DND-41 (cell line): ENCODE data around the gene RAF1.
"Not testable (repeated sequence)": the region's sequence is repeated elsewhere in the genome, so short reads cannot be mapped to it uniquely, and the experiment has no call there.

Source experiments
- ATAC-seq: fragments of 200-7000 bp; cut with Tn5 transposase; 3 replicates; pipeline ENCODE4 v1.9.1; 2021; ENCODE audit warnings: low read depth; ENCODE audit not compliant: insufficient read depth
- DNase-seq: peaks from one replicate; pipeline ENCODE4 v3.0.0-alpha.2; 2020
- H2AFZ ChIP-seq: 2 replicates; pipeline ENCODE4 v1.6.0; 2012; ENCODE audit warnings: low read depth, low read length
- H3K27ac ChIP-seq: 2 replicates; pipeline ENCODE4 v1.5.1; 2012; ENCODE audit warnings: low read length, inconsistent platforms
- H3K27me3 ChIP-seq: fragments of 200-600 bp; sonication (generic); 2 replicates; pipeline ENCODE4 v1.6.0; 2012; ENCODE audit warnings: low read length, mild to moderate bottlenecking, inconsistent platforms; ENCODE audit not compliant: insufficient read depth, poor library complexity
- H3K36me3 ChIP-seq: 2 replicates; pipeline ENCODE4 v1.5.1; 2012; ENCODE audit warnings: low read length, inconsistent platforms; ENCODE audit not compliant: insufficient read depth
- H3K4me1 ChIP-seq: 2 replicates; pipeline ENCODE4 v1.5.1; 2012; ENCODE audit warnings: mild to moderate bottlenecking, low read length; ENCODE audit not compliant: insufficient read depth
- H3K4me2 ChIP-seq: 2 replicates; pipeline ENCODE4 v1.6.0; 2012; ENCODE audit warnings: mild to moderate bottlenecking, moderate library complexity, low read length, inconsistent platforms; ENCODE audit not compliant: insufficient read depth
- H3K4me3 ChIP-seq, 2 experiments: fragments of 200-600 bp in 1 of 2; shearing (Covaris generic) in 1 of 2; 2 replicates each; pipeline ENCODE4 v1.5.1; 2012 to 2016; ENCODE audit warnings: inconsistent platforms in 2 of 2, low read length in 2 of 2, mild to moderate bottlenecking in 2 of 2, low read depth in 1 of 2, moderate library complexity in 1 of 2
- H3K79me2 ChIP-seq: 2 replicates; pipeline ENCODE4 v1.6.0; 2012; ENCODE audit warnings: low read length, inconsistent platforms; ENCODE audit not compliant: insufficient read depth
- H3K9ac ChIP-seq: 2 replicates; pipeline ENCODE4 v1.6.0; 2012; ENCODE audit warnings: low read depth, mild to moderate bottlenecking, inconsistent platforms, low read length, moderate library complexity
- H3K9me3 ChIP-seq: 2 replicates; pipeline ENCODE4 v1.5.1; 2012; ENCODE audit warnings: low read length, moderate library complexity, mild to moderate bottlenecking, inconsistent platforms; ENCODE audit not compliant: insufficient read depth, severe bottlenecking
- H4K20me1 ChIP-seq: 2 replicates; pipeline ENCODE4 v1.6.0; 2012; ENCODE audit warnings: low read length; ENCODE audit not compliant: insufficient read depth
- EZH2 ChIP-seq: IDR thresholded peaks from 3 replicates; pipeline ENCODE4 v1.6.1; 2012; ENCODE audit warnings: borderline replicate concordance, low read depth, mild to moderate bottlenecking, moderate library complexity, low read length, inconsistent platforms; ENCODE audit not compliant: severe bottlenecking
- TF ChIP-seq, protein P1 (sequence below): IDR thresholded peaks from 2 replicates; pipeline ENCODE4 v1.5.1; 2012; ENCODE audit warnings: borderline replicate concordance, low read length, moderate library complexity, mild to moderate bottlenecking; ENCODE audit not compliant: poor library complexity, severe bottlenecking; ENCODE audit errors: extremely low read depth

The RAF1 gene

DNA sequence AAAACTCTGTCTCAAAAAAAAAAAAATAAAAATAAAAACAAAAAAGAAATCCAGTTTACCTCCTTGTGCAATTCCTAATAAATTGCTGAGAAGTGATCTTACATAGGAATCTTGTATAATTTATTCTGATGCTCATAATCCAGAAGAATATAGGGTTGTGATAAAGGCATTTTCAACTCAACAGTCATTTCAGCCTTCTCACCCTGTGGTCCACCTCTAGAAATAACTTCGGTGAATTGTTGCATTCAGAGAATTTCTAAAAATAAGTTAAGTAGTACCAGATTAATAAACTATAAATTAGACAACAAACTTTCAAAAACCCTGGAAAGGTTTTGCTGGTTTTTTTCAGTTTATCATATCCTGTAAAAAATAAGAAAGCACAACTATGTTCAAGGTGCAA lies 20.2 kb downstream of the RAF1 start:
- no peak for TF ChIP-seq EZH2
- TF ChIP-seq, protein P1, sequence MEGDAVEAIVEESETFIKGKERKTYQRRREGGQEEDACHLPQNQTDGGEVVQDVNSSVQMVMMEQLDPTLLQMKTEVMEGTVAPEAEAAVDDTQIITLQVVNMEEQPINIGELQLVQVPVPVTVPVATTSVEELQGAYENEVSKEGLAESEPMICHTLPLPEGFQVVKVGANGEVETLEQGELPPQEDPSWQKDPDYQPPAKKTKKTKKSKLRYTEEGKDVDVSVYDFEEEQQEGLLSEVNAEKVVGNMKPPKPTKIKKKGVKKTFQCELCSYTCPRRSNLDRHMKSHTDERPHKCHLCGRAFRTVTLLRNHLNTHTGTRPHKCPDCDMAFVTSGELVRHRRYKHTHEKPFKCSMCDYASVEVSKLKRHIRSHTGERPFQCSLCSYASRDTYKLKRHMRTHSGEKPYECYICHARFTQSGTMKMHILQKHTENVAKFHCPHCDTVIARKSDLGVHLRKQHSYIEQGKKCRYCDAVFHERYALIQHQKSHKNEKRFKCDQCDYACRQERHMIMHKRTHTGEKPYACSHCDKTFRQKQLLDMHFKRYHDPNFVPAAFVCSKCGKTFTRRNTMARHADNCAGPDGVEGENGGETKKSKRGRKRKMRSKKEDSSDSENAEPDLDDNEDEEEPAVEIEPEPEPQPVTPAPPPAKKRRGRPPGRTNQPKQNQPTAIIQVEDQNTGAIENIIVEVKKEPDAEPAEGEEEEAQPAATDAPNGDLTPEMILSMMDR = no peak
- H3K9me3 ChIP-seq = no peaks in the 10 kb centered on the region
- ATAC-seq = no peak
- no peak overlapping the region for H3K9ac ChIP-seq
- H2AFZ ChIP-seq = no peak overlapping the region
- H3K4me1 ChIP-seq = no peaks in the 10 kb centered on the region
- H3K4me2 ChIP-seq = no peak overlapping the region
- H4K20me1 ChIP-seq = peaks cover 45% of the 10 kb centered on the region
- no peak overlapping the region for H3K4me3 ChIP-seq
- H3K27me3 ChIP-seq = no peaks in the 10 kb centered on the region
- peaks cover 94% of the 10 kb centered on the region for H3K79me2 ChIP-seq
- no peak for DNase-seq
- peaks cover 2% of the 10 kb centered on the region; the same call in 1 of the 2 replicates for H3K36me3 ChIP-seq
- no peak overlapping the region for H3K27ac ChIP-seq

DNA sequence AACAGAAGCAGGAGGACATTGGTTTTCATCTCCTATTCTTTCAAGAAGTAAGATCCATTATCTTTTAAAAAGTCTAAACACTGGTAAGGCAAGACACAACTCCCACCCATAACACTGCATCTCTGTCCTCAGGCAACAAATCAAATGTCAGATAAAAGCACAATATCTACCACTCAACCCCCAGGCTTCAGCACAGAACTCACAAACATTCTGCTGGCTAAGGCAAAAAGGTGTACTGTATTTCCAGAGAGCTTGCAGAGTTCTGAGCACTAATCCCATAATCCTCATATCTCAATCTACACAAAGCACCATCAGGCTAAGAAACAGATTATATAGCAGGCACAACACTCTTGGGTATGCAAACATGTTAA lies 20.9 kb downstream of the RAF1 start:
- H3K79me2 ChIP-seq = peaks cover 94% of the 10 kb centered on the region
- ATAC-seq = no peak

DNA sequence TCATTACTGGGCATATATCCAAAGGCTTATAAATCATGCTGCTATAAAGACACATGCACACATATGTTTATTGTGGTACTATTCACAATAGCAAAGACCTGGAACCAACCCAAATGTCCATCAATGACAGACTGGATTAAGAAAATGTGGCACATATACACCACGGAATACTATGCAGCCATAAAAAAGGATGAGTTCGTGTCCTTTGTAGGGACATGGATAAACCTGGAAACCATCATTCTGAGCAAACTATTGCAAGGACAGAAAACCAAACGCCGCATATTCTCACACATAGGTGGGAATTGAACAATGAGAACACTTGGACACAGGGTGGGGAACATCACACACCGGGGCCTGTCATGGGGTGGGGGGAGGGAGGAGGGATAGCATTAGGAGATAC lies 23.1 kb downstream of the RAF1 start:
- H3K9me3 ChIP-seq, H2AFZ ChIP-seq, H3K4me1 ChIP-seq: not testable (repeated sequence)

More for the DNA sequence above, 20.9 kb downstream of the RAF1 start:
- Histone ChIP-seq H3K9ac (no peak overlapping the region), H4K20me1 (peaks cover 45% of the 10 kb centered on the region; the same call in 1 of the 2 replicates), H3K27ac (no peak overlapping the region), H2AFZ (no peak overlapping the region), H3K9me3 (no peaks in the 10 kb centered on the region), H3K4me1 (no peaks in the 10 kb centered on the region), H3K27me3 (no peaks in the 10 kb centered on the region), H3K4me2 (no peak overlapping the region), H3K36me3 (peaks cover 2% of the 10 kb centered on the region; the same call in 1 of the 2 replicates), H3K4me3 (no peak overlapping the region)
- TF ChIP-seq, protein P1 = no peak
- no peak for TF ChIP-seq EZH2
- no peak for DNase-seq

DNA sequence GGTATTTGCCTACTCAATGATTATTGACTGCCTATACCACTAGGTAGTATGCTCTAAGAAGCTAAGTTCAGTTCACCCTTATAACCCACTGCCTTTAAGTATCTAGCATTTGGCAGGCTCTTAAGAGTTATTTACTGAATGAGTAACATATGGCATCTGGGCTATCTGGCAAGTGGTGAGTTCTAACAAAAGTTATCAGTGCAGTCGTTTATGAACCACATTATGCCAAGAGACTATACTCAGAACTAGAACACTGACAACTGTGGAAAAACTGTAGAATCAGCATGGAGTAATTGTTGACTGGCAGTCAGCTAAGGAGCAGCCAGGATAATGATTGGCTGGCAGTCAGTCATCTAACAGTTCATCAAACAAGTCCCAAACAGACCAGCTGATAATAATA lies 25.8 kb downstream of the RAF1 start:
- no peak for ATAC-seq
- no peak overlapping the region for H3K4me3 ChIP-seq
- peaks cover 13% of the 10 kb centered on the region; the same call in 1 of the 2 replicates for H3K36me3 ChIP-seq
- H3K27me3 ChIP-seq = no peaks in the 10 kb centered on the region
- no peak overlapping the region for H3K9ac ChIP-seq
- H3K4me1 ChIP-seq = no peaks in the 10 kb centered on the region
- peaks cover 50% of the 10 kb centered on the region; the same call in 1 of the 2 replicates for H4K20me1 ChIP-seq
- peaks cover 93% of the 10 kb centered on the region for H3K79me2 ChIP-seq
- TF ChIP-seq, protein P1 = no peak
- TF ChIP-seq EZH2 = no peak
- H3K9me3 ChIP-seq = no peaks in the 10 kb centered on the region
- no peak overlapping the region for H3K27ac ChIP-seq
- no peak overlapping the region for H3K4me2 ChIP-seq
- no peak overlapping the region for H2AFZ ChIP-seq
- no peak for DNase-seq

More for the DNA sequence above, 23.1 kb downstream of the RAF1 start:
- not testable (repeated sequence) for H3K4me2 ChIP-seq, ATAC-seq, H3K27ac ChIP-seq, H3K4me3 ChIP-seq, DNase-seq, H3K9ac ChIP-seq, H3K27me3 ChIP-seq
- Histone ChIP-seq H4K20me1 (peaks cover 48% of the 10 kb centered on the region; the same call in 1 of the 2 replicates), H3K79me2 (peaks cover 94% of the 10 kb centered on the region), H3K36me3 (peaks cover 13% of the 10 kb centered on the region; the same call in 1 of the 2 replicates)
